ENCODE data around the gene SULT4A1.

DNA sequence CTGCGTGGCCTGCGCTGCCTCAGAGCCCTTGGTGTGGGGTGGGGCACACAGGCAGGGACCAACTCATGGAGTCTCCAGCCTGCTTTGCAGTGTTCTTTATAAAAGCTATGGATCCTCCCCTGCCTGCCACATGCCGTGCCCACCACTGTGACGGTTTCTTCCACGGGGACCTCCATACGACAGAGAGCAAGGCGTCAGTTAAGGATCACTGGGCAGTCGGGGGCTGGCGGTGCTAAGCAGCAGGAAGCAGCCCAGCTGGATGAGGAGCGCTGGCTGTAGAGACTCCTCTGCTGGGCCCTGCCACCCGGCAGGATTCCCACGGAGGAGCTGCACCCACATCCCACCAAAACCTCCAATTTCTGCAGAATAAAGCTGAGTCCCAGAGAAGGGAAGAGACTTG, 27.1 kb downstream of the SULT4A1 start:
- TF ChIP-seq, protein P1, sequence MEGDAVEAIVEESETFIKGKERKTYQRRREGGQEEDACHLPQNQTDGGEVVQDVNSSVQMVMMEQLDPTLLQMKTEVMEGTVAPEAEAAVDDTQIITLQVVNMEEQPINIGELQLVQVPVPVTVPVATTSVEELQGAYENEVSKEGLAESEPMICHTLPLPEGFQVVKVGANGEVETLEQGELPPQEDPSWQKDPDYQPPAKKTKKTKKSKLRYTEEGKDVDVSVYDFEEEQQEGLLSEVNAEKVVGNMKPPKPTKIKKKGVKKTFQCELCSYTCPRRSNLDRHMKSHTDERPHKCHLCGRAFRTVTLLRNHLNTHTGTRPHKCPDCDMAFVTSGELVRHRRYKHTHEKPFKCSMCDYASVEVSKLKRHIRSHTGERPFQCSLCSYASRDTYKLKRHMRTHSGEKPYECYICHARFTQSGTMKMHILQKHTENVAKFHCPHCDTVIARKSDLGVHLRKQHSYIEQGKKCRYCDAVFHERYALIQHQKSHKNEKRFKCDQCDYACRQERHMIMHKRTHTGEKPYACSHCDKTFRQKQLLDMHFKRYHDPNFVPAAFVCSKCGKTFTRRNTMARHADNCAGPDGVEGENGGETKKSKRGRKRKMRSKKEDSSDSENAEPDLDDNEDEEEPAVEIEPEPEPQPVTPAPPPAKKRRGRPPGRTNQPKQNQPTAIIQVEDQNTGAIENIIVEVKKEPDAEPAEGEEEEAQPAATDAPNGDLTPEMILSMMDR (IDR thresholded peaks at IDR 0.05) = no peak
- TF ChIP-seq EZH2 (IDR thresholded peaks at IDR 0.05; ENCODE audit: borderline replicate concordance, insufficient read depth, low read depth, low read length, poor library complexity, severe bottlenecking) = no peak

Data from B cell (primary cell).